Mesenteric fat pad (tissue), 1 donor: ENCODE measurements around the gene HAND2. TPM values are rescaled to one million over a fixed set of nuclear protein-coding genes. Genes with fewer than 3 reads are reported as not detected.

Experiments used
- DNase-seq: peaks from one replicate; pipeline ENCODE4 v3.0.0-alpha.2; 2020; ENCODE audit warnings: low spot score
- total RNA-seq: library from RNA; stranded (reverse); fragmentation: NEBNext Ultra II Directional; extraction: Animal tissue kit (Norgen Biotek cat#: 25700); gene quantifications from one replicate; pipeline ENCODE4 v1.2.1, GENCODE V29; 2021
- donor health status: DM: yes; HTN: yes; CAD: no.

Gene HAND2
- total RNA-seq, 1 donor from 2014 or later: 6.3 TPM

DNA sequence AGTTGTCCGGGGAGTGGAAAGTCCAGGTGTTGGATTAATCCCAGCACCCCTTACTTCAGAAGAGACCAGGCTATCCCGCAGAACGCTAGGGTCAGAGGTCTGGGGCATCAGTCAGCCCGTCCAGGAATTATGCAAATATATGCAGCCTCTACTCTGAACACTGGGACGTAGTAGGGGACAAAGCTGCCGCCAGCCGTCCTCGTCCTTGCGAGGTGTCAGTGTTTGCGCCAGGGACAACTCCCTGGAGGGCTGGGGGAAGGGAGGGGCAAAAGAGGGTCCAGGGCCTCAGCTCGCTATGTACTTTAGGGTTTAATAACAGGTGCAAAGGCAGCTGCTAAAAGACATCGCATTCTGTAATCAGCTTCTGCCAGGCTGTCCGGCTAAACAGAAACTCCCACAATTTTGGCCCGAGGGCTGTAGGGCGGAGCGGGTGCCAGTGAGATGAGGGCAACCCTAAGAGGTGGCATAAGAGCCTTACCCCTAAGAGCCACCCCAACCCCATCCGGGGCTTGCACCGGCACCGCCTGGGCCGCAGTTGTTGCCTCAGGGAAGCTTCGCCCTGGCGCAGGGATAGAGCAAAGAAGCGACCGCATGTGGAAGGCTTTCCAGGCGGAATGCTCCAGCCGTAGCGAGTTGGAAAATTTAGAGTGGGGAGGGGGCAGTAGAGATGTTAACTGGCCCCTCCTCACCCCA lies 8.4 kb downstream of the HAND2 start:
- DNase-seq: no peak

DNA sequence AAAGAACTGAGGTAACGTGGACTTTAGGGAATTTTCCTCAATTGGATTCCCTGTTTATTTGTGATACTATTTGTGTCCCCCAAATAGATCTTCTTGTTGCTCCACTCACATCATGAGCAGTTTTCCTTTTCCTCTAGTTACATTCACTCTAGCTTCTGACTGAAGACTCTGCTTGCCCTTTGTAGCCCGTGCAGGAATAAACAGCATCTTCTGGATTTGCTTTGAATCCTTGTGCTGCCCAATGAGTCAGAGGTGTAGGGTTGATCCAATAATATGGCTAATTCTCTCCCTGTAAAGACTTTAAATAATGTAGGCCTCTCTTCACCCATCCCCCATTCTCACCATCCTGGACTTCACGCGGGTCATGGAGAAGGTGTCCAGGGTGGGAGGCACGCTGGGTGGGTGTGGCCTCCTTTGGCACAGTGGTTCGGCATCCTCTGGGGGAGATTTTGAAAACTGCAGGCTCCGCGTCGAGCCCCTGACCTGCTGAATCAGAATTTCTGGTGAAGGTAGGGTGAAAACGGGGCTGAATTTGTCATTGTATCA lies 9.0 kb downstream of the HAND2 start:
- no peak for DNase-seq

DNA sequence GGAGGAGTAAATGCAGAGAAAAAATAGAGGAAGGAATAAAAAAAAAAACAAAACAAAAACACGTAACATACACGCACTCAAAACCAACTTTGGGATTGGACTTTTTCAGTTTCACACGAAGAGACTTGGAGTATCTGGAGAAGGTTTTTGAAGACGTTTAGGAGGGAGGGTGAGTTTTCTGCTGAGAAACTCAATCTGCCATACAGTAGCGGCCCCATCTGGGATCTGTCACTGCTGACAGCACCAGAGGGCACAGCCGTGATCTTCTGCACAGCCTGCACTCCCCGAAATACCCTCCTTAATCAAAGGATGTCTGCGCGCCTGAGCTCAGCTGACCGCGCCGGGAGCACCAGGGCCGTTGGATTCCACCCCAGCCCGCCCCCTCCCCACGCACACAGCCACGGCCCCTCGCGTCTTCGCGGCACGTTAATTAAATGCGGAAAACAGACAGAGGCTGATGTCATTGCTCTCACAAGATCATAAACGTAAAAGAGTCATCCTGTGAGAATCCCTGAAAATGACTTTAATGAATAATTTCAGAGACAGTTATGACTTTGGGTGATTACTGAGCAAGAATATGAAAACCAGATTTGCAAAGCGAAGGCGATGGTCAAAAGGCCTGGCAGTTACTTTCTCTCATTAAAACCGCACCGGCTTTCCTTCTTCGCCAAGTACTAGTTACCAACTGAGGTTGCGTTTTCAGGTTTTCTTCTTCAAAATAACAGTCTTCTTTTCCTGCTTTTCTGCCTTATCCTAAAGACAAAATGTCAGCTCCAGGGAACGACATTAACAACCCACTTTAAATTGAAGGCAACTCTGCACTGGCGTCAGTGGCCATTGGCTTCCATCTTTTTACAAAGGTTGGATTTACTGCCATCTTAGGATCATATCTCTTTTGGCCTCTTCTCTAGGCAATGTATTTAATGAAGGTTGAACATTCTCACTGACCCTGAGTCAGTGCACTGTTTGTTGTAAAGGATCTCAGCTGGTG lies 10.6 kb downstream of the HAND2 start:
- DNase-seq: no peak

DNA sequence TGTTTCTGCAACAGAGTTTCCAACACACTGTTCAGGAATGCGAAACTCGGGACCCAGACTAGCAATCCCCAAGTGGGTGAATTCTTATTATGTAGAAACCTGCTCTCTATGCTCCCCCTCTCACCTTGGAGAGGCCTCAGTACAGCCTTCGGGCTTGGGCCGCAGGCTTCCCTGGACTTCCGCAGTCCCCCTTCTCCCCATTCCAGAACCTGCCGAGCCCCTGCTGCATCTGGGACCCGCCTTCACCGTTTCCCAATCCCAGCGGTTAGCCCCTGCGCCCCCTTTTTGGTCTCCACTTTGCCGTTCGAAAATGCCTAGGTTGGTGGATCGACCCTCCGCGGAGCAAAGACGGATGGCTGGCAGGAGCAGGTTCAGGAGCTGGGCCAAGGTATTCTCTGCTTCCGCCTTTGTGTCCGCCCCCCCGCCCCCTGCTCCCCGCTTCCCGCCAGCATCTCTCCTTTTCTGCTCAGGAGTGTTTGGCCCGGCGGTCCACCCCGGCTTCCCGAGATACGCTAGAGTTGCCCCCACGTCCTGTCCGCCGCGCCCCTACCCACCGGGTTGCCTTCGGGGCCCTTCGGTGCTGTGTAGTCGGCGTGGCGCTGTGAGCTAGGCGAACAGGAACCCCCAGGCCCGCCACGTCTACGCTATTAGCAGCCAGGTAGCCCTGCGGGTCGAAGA lies 11.5 kb downstream of the HAND2 start:
- no peak for DNase-seq

DNA sequence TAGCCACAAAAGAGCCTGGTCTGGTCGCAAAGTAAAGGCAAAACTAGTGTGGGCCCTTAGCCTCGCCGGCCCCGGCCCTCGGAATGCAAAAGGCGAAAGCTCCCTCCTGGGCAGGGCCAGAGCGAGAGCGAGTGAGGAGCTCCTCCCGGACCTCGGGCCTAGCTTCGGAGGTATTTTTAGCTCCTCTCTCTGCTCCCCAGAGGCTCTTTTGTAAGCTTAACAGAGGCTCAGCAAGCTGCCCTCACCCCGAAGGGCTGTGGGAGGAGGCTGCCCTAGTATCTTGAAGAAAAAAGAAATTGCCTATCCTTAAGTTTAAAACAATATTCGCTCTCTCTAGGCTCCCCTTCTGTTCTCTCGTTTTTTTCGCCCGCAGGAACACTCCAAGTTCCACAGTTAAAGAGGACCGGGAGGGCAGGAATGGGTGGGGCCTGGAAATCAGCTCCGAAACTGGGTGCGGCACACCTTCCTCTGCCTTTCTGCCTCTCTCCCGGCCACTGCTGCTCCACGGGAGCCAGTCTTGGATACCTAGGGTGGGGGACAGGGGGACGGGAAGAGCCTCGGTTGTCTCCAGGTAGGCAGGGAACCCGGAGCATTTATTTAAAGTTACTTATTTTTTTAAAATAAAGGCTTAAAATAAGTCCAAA lies 12.1 kb downstream of the HAND2 start:
- no peak for DNase-seq

DNA sequence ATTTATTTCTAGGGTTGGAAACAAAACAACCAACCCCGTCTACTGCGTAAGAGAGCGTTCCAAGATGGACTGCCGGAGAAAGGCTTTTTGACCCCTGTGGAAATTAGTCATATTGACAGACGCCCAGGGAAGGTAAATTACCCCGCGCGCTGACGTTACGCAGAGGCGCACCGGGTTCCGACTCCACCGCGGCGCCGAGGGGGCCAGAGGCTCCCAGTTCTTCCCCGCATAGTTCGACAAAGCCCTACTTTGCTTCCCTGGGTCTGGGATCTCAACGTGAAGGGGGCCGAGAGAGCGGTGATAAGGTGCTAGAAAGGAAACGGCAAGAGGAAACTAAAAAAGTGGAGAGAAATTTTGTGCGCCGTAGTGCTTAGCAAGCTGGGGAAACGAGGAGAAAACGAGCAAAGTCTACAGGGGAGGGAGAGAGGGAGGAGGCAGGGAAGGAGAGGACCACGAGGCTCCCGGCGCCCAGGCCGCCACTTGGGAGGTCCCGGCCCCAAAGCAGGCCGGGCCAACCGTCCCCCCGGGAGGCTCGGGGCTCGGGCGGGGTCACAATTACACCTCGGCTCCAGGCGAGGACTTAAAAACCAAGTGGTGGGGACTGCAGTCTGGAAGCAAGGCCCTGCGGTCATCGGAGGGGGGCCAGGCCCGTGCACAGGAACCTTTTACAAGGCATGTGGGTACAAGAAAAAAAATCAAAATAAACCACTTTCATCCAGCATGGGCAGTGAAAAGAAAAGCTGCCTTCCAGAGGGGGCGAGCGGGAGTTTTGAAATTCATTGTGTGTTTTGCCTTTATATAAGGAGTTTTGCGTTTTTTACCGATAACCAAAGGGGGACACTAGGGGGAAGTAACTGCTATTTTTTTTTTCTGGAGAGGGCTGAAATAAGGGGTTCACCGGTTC lies 13.2 kb downstream of the HAND2 start:
- no peak for DNase-seq

DNA sequence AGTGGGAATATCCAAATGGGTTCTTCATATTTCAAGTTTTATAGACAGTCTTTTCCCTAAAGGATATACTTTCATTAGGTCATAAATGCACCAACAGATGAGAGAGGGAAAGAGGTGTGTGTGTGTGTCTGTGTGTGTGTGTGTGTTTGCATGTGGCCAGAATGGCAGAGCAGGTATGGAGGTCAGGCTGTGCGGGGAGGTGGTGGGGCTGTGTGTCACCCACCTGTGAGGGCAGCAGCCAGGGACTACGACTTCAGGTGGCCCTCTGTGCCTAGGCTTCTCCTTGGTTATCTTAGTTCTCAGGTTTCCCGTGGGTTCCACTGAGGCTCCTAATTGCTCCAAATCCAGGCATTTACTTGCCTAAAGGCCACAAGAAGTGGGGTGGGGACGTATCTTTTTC lies 14.6 kb downstream of the HAND2 start:
- DNase-seq: no peak

DNA sequence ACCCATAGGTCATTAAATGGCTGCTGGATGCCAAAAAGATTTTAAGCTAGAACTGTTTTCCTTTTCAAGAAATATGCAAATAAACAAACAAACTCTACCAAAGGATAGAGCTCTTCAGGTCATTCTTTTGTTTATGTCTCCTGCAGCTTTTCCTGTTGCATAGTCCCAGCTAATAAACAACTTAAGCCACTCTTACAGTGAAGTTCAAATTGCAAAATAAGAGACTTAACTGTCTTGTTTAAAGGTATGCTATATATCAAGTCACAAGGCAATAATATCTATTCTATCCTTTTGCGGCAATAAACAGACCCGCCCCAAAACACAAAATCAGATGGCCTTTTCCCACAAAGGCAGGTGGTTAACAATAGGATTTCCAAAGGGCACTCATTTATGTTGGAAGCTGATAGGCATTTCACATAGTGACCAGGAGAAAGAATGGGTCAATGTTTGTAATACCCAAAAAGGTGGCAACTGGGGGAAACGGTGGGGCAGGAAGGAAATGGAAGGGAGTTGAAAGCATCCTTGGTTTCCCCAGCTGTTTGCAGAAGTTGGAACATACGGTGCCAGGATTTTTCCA lies 15.3 kb downstream of the HAND2 start:
- no peak for DNase-seq

DNA sequence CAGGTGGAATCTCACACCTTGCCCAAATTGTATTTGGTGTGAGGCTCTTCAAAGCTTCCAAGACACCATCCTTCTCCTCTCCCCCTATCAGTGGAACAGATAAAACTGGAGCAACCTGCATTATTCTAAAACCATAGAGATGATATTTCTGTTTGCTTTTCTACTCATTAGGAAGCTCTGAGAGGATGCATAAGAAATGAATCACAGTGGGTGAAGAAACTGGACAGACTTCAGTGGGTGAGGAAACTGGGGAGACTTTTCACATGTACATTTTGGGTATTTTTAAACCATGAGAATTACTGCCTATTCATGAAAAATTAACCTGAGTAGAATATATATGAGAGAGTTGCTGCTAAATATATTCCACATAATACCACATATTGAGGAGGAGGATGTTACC lies 16.4 kb downstream of the HAND2 start:
- no peak for DNase-seq

DNA sequence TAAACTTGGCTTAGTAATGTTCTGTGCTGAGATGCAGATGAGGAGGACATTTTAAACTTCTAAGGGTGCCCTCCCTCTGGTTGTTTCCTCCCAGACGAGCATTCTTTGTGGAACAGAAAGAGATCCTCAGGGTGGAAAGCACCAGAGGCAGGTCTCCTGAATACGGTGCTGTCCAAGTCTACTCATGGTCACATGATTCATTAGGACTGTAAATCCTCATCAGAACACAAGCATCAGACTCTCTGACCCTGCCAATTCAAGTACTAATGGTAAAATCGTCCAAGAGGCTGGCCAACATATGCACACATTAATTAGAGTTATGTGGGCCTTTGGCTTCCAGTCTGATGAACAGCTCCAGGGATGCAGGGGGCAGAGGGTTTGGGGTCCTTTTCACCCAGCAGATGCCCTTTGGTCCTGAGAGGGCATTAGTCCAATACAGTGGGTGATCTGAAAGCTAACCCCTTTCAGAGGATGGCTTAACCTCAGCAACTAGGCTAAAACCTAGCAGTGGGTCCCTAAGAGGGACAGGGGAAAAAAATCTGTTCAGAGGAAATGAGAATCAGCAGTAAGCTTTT lies 18.2 kb downstream of the HAND2 start:
- DNase-seq: no peak

DNA sequence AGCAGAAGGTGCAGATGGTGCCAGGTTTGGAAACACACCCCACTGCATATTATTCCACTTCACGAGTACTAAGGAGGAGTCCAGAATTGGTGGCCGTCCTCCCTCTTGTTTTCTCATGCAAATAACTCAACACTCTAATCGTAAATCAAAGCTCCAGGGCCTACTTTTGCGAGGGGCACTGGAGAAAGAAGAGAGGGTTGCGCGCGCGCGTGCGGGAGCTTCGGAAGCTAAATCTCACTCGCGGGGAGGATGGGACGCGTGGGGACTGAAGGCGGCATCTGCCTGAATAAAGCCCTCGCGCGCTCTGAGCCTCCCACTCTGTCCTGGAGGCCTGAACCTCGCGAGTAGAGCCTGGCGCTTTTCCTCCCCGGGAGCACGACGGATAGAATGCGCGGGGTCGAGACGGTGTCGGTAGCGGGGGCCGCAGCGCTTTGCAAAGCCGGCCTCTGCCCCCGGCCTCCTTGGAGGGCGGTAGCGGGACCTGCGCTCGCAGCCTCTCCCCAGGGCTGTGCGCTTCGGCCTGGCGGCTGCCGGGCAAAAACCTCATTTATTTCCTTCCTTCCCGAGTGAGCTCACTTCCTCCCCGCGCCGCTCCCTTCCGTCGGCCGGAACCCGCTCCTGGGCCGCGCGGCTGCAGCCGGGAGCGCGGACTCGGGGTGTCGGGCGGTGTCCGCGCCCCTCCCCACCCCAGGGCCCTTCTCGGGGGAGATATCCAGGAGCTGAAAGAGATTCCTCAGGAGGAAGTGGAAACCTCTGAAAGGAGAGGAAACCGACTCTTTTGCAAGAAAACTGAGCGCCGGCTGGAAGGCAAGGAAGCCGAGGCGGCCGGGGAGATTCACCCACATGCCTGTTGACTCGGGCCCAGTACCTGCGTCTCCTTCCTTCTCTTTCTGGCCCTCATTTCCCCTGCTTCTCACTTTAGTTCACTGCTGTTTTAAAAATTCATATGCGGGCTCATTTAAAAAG lies 20.7 kb downstream of the HAND2 start:
- no peak for DNase-seq

DNA sequence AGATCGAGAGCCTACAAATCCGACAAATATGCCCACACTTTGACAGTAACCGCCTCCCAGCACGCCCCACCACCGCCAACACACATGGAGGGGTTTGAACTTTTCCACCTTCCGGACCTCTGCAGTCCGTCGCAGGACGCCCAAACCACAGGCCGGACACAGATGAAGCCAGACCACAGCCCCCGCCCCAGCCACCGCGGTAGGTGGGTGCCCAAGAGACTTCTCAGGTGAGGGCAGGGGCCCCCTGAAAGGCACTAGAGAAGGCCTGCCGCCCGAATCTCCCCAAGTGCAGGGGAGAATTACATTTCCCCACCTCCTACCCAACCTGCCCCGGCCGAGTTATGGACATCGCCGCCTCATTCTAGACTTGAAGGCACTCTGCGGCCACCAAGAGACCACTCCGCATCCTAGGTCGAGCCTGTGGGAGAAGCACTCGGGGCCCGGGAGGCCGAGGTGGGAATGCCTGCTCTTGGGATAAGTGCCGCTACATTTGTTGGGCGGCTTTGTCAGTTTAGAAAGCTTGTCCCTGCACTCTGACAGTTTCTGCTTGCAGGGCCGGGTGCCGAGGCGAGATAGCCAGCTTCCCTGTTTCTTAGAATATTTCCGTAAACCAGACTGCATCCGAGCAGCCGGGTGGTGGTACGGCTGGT lies 21.5 kb downstream of the HAND2 start:
- no peak for DNase-seq

DNA sequence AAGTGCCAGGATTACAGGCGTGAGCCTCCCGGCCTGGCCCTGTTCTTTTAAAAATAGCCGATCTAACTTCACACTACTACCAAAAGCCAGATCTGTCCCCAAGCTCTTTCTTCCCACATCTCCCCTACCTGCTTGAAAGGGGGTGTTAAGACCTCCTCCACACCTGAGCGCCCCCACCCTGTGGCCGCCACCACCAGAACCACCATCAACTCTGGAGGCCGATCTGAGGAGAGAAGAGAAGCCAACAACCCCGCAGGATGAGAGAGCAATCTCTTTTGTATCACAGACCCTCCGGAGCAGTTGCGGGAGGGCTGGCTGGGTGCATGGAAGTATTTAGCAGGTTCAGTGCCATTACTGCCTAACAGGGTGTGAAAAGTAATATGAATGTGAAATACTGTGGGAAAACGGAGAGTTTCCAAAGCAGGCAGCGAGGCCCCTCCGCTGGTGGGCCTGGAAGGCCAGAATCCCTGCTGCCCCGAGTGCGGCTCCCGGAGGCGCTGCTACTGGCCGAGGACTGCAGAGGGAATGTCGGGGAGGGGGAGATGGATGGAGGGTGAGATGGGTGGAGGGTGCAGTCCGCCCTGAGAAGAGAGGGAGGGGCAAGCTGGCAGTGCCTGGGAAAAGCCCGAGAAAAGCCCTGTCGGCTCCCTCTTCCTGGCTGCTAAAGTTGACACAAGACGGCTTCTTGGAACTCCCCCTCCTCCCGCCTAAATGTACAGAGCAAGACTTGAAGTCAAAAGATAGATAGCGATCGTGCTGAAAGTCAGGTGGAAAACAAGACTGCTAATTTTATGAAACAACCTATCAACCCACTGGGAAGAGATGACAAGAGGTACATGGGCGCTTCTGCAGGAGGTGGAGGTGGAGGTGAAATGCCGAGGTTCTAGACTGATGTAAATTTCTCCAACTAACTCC lies 22.3 kb downstream of the HAND2 start:
- no peak for DNase-seq

DNA sequence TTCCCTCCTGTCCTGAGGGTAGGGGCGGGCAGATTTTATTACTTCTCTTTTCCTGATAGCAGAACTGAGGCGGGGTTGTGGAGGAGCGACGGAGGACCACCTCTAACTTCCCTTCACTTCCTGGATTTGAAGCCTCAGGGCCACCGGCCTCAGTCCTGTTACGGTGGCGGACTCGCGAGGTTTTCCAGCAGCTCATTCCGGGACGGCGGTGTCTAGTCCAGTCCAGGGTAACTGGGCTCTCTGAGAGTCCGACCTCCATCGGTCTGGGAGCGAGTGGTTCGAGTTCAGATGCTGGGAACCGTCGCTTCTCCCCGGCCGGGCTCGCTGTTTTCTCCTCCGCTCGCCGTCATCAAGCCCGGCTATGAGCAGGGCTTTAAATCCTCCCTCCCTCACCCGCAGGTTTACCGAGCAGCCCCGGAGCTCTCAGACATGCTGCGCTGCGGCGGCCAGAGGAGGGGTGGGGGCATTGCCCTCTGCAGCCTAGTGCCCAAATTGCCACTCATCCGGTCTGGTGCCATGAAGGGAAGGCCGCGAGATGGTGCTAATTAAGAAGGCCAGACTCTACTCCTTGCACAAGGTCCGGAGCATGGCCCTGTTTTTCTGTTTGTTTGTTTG lies 23.3 kb downstream of the HAND2 start:
- DNase-seq: no peak

DNA sequence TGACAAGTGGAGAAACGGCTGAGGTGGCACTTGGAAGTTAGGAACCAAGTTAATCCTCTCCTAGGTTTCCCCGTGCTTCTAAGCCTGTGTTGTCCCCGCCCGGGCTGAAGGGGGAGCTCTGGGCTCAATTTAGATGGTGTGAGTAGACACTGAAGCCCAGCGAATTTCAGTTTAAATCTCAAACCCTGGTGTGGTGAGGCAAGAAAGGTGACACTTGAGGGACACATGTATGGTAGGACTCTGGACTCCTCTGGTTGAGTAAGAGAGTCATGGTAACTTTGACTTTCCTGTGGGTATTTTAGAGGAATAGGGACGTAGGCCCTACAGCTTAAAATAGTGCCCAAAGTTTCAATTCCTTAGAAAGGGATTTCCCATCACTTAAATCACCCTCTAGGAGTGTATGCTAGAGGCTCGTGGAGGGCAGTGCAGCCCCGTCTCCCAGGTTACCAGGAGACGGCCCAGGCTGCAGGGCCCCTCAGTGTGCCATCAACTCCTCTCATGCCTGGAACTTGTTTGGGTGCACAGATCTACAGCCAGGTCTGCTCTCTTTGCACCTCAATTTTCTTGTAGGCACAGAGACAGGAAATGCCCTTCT lies 24.0 kb downstream of the HAND2 start:
- DNase-seq: no peak

DNA sequence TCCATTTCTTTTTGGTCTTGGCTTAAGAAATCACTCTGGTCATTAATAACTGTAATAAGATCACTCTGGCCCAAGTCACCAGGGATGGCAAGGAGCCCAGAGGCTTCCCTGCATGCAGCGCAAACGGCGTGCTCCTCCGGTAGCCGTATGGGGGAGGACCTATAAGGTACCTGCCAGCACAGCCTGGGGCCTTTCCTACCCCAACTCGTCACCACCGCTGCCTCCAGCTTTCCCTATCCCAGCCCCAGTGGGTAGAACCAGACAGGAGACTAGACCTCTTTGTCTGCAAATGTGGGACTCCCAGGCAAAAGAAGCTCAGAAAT lies 25.9 kb downstream of the HAND2 start:
- DNase-seq: no peak
